ENCODE measurements around the gene CFLAR.
A peak's percentile ranks its signal among the peaks of the same experiment; 100 is the strongest.

The CFLAR gene

GRCh38 chr2:201215963-201216362 is 100.0 kb downstream of the CFLAR start:
- Histone ChIP-seq H3K4me1 (peaks cover 10% of the 10 kb centered on the region), H3K9me3 (no peaks in the 10 kb centered on the region), H3K4me3 (no peak overlapping the region), H3K36me3 (replicated peaks) (no peaks in the 10 kb centered on the region), H3K27me3 (ENCODE audit: low read depth) (no peaks in the 10 kb centered on the region)
- no peak for DNase-seq (ENCODE audit: low spot score in 2 of 2)
- in situ Hi-C loops (cut with MboI; ENCODE audit: low sequenced_read_pairs) = no loop called here

GRCh38 chr2:201216918-201217317 is 101.0 kb downstream of the CFLAR start:
- in situ Hi-C loops (cut with MboI; ENCODE audit: low sequenced_read_pairs) = no loop called here
- no peak overlapping the region for H3K4me3 ChIP-seq

GRCh38 chr2:201218780-201219179 is 102.8 kb downstream of the CFLAR start:
- in situ Hi-C loops (cut with MboI; ENCODE audit: low sequenced_read_pairs) = no loop called here
- no peaks in the 10 kb centered on the region for H3K27me3 ChIP-seq (ENCODE audit: low read depth)

More at GRCh38 chr2:201216918-201217317, 101.0 kb downstream of the CFLAR start:
- no peaks in the 10 kb centered on the region for H3K27me3 ChIP-seq (ENCODE audit: low read depth)
- no peaks in the 10 kb centered on the region for H3K9me3 ChIP-seq
- no peak for DNase-seq (ENCODE audit: low spot score in 2 of 2)
- peaks cover 10% of the 10 kb centered on the region for H3K4me1 ChIP-seq
- H3K36me3 ChIP-seq (replicated peaks) = no peaks in the 10 kb centered on the region

GRCh38 chr2:201219328-201220096 is 103.5 kb downstream of the CFLAR start:
- no peak for DNase-seq (ENCODE audit: low spot score in 2 of 2)
- H3K9me3 ChIP-seq = no peaks in the 10 kb centered on the region
- no peaks in the 10 kb centered on the region for H3K36me3 ChIP-seq (replicated peaks)
- no peak overlapping the region for H3K4me3 ChIP-seq
- no peaks in the 10 kb centered on the region for H3K27me3 ChIP-seq (ENCODE audit: low read depth)
- in situ Hi-C loops (cut with MboI; ENCODE audit: low sequenced_read_pairs) = no loop called here
- peaks cover 10% of the 10 kb centered on the region for H3K4me1 ChIP-seq

More at GRCh38 chr2:201218780-201219179, 102.8 kb downstream of the CFLAR start:
- H3K9me3 ChIP-seq = no peaks in the 10 kb centered on the region
- DNase-seq (ENCODE audit: low spot score in 2 of 2) = no peak
- peaks cover 10% of the 10 kb centered on the region for H3K4me1 ChIP-seq
- no peaks in the 10 kb centered on the region for H3K36me3 ChIP-seq (replicated peaks)
- no peak overlapping the region for H3K4me3 ChIP-seq

GRCh38 chr2:201220102-201220570 is 104.2 kb downstream of the CFLAR start:
- in situ Hi-C loops (cut with MboI; ENCODE audit: low sequenced_read_pairs) = no loop called here
- Histone ChIP-seq H3K4me3 (no peak overlapping the region), H3K9me3 (no peaks in the 10 kb centered on the region), H3K4me1 (peaks cover 10% of the 10 kb centered on the region), H3K36me3 (replicated peaks) (no peaks in the 10 kb centered on the region), H3K27me3 (ENCODE audit: low read depth) (no peaks in the 10 kb centered on the region)
- peak in 1 of 2 experiments; percentile 47 for DNase-seq (ENCODE audit: low spot score in 2 of 2)

GRCh38 chr2:201223089-201224073 is 107.4 kb downstream of the CFLAR start:
- Histone ChIP-seq H3K4me1 (peaks cover 10% of the 10 kb centered on the region), H3K9me3 (no peaks in the 10 kb centered on the region), H3K36me3 (replicated peaks) (no peaks in the 10 kb centered on the region), H3K27me3 (ENCODE audit: low read depth) (no peaks in the 10 kb centered on the region), H3K4me3 (no peak overlapping the region)
- in situ Hi-C loops (cut with MboI; ENCODE audit: low sequenced_read_pairs) = no loop called here
- DNase-seq (ENCODE audit: low spot score in 2 of 2) = no peak
